HG02571 (cell line): Measurements from ENCODE around the gene TBXAS1.

ENCODE experiments used
- ATAC-seq: cut with Tn5 transposase; IDR thresholded peaks from one replicate; pipeline ENCODE4 v1.9.1; 2021; ENCODE audit warnings: mild to moderate bottlenecking, moderate library complexity; ENCODE audit not compliant: unreplicated experiment

TBXAS1 gene

DNA sequence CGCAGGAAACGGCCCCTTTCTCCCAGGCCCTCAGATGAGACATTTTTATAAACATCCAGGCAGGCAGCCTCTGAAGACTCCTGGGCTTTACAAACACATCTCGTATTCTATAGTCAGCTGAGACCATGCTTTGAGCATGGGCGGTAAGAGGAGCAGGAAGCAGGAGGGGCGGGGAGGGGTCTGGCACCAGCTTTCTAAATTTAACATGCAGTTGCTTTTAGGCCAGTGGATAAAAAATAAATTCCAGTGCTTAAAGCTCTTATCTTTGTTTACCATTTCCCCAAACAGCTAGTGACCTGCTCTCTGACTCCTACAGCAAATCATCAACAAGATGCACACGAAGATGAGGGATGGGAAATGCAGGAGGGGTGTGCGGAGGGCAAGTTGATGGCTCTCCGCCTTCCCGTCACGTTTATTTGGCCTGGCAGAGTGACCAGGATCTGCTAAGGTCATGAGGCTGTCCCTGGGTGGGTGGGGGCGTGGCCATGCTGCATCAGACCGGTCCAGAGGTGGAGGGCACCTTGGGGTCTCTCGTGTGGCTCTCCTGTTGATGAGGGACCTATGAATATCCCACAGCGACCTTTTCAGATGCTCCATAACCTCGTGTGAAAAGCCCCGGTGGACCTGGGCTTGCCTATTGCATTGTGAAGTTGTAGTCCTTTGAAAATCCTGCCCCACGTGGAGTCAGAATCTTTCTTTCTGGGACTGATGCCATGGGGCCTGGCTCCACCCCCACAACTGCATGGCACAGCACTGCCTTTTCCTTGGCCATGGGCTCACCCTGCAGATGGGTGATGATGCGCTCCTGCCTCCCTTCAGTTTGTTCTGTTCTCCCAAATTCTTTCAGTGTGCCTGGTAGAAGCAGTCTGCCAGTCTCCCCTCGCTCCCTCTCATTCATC, 166.2 kb downstream of the TBXAS1 start:
- ATAC-seq = no peak

- ATAC-seq = no peak
These were observed 169.5 kb downstream of the TBXAS1 start for GRCh38 chr7:139998572-139998971.

DNA sequence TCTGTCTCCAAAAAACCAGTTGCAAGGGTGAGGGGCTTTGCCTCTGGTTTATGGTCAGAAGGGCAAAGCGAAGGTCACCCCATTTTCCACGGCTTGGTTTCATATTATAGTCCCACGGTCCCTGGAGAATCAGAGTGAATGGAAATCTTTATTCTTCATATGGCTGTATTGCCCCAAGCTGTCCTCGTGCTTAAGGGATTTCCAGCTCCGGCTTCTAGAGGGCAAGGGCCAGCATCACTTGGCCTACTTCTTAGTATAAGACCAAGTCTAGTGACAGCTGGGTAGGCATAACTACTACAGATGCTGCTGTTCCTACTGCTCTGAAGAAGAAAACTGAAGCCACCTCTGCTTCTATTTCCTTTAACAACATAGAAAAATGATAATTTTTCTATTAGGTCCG, 170.5 kb downstream of the TBXAS1 start:
- no peak for ATAC-seq

DNA sequence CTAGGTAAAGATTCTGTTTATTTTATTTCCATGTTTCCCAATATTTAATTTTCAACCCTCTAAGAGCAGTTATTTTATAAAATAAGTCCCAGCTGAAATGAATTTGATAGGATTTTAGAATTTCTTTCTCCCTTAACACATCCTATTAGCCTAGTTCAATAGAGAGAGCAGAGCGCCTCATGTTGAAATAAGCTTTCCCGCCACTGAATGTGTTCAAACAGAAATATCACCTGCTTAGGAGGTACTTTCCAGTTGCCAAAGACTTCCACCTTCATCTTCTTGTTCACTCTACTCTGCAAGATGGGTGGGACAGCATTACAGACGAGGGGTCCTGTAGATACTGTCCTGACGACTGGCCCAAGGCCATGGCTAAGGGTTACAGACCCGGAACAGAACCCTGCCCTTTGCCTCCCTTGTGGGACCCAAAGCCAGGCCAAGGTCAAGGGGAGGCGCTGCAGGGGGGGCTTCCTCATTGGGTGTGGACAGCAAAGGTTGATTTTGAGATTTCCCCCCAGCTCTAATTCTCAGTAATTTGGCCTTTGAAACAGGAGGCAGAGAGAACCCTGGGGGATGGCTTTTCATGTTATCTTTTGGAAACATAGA, 171.7 kb downstream of the TBXAS1 start:
- ATAC-seq = no peak

DNA sequence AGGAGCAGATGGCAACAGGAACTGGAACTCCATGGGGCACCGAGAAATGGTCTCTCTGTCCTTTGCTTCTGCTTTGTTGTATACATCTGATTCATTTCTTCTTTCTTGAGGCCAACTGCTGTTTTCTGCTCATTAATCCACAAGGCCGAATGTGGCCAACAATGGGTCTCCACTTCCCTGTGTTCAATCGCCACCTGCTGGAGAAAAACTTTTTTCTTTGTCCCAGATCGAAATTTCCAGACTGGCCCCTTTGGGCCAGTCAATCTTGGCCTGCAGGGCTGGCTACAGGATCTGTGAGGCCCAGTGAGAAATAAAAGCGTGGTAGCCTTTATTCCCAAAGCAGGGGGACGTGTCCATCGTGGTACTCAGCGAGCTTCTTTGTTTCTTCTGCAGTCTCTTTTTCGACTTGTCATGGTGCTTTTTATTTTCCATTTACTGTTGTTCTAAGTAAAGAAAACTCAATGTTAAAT, 174.9 kb downstream of the TBXAS1 start:
- no peak for ATAC-seq

GRCh38 chr7:140004672-140005071, 175.6 kb downstream of the TBXAS1 start:
- no peak for ATAC-seq

GRCh38 chr7:140005341-140005740, 176.3 kb downstream of the TBXAS1 start:
- no peak for ATAC-seq

DNA sequence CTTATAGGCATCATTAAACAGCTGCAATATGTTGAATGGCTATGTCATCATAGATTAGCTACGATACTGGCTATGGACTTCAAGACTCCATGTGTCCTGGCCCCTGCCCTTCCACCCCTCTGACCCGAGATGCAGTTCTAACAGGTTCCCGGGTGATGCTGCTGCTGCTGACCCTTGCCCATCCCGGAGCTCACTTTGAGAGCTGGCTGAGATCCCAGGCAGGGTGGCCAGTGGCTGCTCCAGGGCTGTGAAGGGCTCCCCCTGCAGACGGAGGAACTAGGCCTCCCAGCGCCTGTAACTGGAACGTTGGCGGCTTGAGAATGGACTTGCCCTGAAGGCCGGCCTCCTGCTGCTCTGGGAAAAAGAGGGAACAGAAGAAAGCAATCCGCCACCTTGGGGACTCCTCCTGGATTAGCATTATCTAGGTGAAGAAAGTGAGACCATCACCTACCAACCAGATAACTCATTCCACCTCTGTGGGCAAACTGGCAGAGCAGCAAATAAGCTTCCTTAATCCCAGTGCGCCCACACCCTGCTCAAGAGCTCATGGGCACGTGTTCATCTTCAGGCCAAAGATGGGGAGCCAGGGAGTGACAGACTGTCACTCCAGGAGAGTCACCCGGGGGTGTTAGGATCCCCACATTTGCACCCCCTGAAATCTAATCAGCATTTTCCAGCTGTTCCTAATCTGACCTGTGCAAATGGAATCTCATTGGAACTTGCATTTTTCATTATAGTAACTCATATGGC, 176.9 kb downstream of the TBXAS1 start:
- no peak for ATAC-seq

DNA sequence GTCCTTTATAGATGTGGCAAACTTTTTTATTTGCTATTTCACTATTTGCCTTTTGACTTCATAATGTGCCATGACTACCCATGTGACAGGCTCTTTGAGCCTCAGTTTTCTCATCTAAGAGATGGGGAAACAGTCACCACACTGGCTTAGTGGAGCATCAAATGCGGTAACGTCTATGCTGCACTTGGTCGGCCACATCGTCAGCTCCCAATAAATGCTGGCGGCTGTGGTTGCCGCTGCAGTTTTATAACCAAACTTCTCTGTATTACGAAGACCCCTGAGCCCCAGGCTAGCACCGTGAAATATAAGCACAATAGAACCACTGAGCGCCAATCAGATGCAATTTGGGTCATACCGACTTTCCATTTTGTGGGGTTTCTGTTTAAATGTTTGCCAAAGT, 177.5 kb downstream of the TBXAS1 start:
- ATAC-seq = no peak

DNA sequence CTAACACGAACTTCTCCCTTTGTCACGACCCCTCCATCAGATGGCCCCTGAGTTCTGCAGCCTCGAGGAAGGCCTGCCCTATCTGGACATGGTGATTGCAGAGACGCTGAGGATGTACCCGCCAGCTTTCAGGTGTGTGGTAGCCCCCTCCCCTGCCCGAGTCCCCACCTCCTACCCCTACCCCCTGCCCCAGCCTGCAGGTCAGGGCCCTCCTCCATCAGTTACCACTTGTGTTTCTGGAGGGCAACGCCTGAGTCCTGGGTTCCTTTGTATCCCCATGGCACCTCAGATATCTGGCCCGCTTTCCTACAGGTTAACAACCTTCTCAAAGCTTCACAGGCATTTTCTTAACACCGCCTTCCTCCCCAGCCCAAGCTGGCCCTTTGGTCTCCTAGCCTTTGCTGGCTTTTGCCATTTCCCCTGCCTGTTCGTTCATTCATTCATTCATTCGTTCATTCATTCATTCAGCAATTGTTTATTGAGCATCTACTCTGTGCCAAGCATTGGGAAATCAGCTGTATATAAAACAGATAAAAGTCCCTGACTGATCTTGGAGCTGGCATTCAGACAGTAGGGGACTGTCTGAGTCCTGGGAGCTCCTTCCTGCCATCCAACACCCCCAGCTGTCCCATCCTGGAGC, 178.1 kb downstream of the TBXAS1 start:
- ATAC-seq = no peak

DNA sequence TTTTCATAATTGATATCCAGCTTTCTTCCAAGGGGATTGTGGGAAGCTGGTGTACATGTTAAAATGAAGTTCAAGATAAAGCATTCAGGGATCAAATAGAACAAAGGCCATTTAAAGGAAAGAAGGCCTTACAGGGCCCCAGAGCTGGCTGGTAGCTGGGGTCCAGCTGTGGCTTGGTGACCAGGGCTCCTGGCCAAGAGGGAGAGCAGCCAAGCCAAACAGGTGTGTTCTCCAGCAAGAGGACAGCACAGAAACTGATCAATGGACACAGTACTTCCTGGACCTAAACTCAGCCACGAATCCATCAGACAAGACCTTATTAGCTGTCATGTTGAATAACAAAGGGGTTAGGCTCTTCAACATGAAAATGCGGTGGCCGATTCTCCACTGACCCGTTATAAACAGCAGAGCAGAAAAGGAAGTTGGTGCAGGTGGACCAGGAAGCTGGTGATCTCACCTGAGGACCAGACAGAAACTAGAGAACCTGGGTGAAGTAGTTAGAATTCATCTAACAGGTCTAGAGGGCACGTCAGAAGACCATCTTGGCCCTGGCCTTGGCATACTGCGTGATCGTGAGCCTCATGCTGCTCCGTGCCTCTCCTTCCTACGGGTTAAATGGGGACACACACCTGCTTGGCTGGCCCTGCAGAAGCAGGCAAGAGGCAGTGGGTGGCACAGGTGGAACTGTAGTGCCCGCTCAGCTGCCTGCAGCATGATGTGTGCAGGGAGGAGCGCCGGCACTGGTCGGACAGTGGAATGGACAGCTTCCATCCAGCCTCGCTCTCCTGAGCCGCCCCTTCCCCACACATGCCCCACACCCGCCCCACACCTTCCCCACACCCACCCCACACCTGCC, 179.9 kb downstream of the TBXAS1 start:
- ATAC-seq = no peak

DNA sequence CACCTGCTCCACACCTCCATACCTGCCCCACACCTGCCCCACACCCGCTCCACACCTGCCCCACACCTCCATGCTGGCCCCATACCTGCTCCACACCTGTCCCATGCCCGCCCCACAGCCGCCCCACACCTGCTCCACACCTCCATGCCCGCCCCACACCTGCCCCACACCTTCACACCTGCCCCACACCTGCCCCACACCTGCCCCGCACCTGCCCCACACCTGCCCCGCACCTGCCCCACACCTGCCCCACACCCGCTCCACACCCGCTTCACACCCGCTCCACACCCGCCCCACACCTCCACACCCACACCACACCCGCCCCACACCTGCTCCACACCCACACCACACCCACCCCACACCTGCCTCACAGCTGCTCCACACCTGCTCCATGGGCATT, 180.7 kb downstream of the TBXAS1 start:
- no peak for ATAC-seq

DNA sequence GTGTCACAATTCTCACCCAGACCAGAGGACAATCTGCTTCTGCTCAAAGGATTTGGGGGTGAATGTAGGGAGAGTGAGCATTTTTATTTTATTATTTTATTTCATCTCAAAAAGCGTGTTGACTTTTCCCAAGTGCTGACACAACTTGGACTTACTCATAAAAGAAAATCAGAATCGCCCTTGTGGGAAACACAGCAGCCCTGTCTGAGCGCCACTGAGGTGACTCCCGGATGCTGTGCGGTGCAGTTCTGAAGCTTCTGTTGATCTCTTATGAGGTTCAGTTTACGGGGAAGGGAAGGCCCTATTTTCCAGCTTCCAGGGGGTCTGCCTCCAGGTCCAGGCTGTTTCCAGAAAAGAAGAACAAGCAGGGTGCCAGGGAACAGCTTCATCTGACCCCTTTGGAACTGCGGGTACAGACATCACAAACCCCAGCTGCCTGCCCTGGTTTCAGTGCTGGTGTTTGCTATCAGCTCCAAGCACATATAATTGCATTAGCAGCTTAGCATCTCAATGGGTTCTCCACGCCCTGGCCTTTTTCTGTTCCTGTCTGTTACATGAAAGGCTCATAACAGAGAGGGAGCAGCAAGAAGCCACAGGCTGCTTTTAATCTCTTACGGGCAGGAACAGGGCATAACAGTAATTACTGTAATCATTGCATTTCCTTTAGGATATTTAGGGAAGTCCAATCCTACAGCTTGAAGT, 181.3 kb downstream of the TBXAS1 start:
- ATAC-seq = no peak

DNA sequence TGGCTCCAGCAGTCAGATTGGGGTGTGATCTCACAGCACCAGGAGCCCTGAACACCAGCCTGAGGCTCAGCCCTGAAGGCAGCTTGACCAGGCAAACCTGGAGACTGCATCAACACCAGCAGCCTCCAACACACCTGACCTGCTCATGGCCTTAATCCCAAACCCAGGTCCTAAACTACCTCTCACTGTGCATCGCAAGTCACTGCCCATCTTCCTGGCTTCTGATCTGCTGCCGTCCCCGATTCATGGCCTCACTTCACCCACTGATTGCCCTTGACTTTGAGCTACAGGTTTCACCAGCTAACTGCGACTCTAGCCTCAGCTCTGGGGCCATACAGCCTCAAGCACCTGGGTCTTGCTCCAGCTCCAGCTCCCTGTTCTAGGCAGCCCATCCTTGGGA, 184.6 kb downstream of the TBXAS1 start:
- no peak for ATAC-seq

DNA sequence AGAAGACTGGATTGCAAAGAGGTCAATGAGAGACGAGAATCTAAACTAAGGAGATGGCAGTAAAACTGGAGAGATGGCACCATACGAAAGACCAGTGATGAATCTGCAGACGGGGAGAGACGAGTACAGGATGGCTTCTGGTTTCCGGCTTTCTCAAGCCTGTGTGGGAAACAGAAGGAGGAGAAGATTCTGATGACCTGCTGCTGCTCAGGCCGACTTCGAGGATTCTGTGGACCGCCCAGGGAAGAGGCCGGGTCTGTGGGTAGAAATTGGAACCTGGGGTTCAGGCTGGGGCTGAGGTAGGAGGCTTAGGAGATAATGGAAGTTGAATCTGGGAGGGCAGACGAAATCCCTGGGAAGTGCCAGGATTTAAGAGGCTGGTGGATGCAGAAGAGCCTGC, 185.1 kb downstream of the TBXAS1 start:
- no peak for ATAC-seq

DNA sequence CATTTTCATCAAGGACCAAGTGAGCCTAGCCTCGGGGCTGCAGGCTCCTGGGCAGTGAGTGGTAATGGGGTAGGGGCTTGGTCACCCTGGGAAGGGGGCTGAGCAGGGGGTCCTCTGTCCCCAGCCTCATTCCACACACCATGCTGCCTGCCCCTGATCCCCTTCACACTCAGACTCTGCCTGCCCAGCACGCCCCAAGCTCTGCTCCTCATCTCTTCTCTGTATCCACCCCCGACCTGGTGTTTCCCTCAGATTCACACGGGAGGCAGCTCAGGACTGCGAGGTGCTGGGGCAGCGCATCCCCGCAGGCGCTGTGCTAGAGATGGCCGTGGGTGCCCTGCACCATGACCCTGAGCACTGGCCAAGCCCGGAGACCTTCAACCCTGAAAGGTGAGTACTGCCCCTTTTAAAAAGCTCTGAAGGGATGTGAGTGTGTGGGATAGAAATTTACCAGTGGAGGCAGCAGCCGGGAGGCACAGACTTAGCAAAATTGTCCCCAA, 186.5 kb downstream of the TBXAS1 start:
- no peak for ATAC-seq

DNA sequence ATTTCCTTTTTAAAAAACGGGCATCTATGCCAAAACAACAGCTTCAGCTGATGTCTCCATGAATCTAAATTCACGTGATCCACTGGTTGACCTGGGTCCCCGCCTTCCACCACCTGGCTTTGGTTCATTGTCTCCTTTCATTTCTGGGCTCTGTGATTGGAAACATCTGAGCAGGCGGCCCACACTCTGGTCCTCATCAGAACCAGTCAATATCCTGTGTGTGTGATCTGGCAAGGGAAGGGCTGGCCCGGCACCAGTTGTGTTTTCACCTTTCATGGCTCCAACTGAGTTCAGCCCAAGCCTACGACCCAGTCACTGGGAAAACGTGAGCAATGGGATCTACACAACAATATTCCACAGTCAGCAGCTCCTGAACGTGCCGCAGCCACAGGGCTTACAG, 187.5 kb downstream of the TBXAS1 start:
- ATAC-seq = no peak

GRCh38 chr7:140017034-140017433, 188.0 kb downstream of the TBXAS1 start:
- ATAC-seq = no peak

- no peak for ATAC-seq
These were observed 188.5 kb downstream of the TBXAS1 start for GRCh38 chr7:140017543-140017942.
